GM21526 (cell line): ENCODE measurements around the gene ACSM6.

Experiments used
- ATAC-seq: cut with Tn5 transposase; IDR thresholded peaks from one replicate; pipeline ENCODE4 v1.9.1; 2021; ENCODE audit warnings: moderate library complexity; ENCODE audit not compliant: unreplicated experiment, low FRiP score

The ACSM6 gene

DNA sequence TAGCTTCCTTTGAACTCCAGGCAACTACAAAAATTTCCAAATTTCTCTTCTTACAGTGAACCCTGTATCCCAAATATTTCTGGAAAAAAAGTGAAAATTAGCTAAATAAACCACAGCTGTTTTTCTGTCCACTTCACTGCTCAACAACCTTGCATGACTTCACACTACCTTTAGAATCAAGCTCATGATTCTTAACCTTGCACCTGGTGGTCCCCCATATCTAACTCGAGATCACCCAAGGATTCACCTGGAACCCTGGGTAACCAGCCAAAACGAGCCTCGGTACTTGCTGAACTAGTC lies 49.2 kb downstream of the ACSM6 start:
- no peak for ATAC-seq

- no peak for ATAC-seq
These were observed 50.1 kb downstream of the ACSM6 start for GRCh38 chr10:95244152-95244551.

DNA sequence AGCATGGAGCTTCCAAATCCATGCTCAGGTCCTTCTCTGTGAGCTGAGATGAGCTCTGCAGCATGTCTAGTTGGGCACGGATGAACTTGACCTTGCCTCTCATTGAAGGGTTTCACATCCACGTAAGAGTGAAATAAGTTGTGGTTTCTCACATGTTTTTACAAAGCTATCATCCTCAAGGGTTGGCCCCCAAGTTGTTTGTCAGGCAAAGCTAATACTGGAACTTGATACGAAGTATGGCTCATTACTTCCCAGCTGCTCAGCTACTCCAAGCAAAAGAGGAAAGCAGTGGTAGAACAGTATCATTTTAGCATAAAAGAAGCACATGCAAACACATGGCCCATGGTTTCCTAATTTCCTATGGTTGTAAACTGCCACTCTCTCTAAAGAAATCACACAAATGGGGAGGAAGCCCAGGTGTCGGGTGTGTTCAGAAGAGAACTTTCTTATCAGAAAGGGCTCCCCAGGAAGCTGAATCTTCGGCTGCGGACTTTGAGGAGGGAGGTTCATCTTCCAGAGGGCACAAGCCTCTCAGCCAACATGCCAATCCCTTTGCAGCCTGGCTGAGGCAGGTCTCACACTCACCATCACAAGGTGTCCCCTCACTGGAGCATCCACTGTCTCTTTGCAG lies 51.5 kb downstream of the ACSM6 start:
- ATAC-seq, result peak; percentile 84

GRCh38 chr10:95246582-95247051 lies 52.6 kb downstream of the ACSM6 start:
- peak; percentile 34 for ATAC-seq

DNA sequence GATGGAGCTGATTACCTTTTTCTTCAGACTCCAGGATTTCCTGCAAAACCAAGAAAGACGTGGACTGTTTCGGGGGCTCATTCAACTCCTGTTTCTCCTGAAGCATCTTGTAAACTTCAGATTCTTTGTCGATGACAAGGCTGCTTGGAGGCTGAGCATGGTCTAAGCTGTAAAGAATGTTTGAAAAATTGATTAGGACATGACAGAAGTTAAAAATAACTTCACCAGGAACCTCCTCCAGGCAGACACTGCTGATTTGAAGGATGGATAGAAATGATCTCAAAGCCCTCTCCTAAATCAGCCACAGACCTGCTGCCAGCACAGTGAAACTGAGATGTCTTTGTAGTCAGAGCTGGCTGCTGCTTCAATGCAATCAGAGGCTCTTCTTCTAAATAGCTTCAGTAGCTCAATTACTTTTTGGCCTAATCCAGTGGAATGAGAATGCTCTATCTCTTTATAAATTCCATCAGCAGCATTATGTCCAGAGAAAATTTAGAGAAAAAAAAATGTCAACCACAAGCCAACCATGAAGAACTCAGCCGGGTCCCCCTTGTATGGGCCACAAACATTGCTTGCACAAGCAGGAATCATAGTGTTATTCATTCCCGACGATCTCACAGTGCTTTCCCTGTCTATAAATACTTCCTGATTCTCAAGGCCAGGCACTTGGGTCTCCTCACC lies 53.3 kb downstream of the ACSM6 start:
- no peak for ATAC-seq

DNA sequence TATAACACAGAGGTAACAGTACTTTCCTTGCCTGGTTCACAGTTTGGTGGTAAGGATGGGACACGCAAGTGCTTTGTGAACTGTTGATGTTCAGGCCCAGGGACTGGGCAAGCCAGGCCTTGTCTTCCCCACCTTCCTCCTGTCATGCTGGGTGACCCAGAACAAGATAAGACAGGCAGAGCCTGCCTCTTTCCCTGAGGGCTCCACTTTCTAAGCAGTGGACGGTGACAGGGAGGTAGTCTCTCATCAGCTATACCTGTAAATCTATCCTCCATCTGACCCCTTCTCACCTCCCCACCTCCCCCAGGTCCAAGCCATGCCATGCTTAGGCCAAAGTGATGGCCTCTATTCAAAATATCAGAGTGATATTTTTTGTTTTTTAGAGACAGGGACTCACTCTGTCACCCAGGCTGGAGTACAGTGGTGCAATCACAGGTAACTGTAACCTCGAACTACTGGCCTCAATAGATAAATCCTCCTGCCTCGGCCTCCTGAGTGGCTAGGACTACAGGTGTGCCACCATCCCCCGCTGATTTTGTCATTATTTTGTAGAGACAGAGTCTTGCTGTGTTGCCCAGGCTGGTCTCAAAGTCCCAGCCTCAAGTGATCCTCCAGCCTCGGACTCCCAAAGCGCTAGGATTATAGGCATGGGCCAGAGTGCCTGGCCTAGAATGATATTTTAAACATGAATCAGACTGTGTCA lies 54.0 kb downstream of the ACSM6 start:
- no peak for ATAC-seq

DNA sequence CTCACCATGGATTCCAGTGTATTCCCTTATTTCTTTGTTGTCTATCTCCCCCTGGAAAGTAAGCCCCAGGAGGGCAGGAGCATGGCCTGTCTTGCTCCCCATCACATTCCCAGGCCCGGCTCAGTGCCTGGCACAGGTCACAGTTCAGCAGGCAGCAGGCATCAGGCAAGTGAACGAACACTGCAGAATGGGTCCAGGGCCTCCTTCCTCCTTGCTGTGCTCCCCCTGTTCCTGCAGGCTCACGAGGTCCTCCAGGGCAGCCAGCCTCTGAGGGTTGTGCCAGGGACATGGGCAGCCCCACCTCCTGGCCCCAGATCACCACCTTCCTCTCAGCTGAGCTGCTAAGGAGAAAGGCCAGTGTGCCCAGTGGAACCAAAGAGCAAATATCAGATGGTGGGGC lies 55.0 kb downstream of the ACSM6 start:
- no peak for ATAC-seq

- no peak for ATAC-seq
These were observed 55.4 kb downstream of the ACSM6 start for GRCh38 chr10:95249467-95249866.

- ATAC-seq, result no peak
These were observed 56.8 kb downstream of the ACSM6 start for GRCh38 chr10:95250856-95251255.

DNA sequence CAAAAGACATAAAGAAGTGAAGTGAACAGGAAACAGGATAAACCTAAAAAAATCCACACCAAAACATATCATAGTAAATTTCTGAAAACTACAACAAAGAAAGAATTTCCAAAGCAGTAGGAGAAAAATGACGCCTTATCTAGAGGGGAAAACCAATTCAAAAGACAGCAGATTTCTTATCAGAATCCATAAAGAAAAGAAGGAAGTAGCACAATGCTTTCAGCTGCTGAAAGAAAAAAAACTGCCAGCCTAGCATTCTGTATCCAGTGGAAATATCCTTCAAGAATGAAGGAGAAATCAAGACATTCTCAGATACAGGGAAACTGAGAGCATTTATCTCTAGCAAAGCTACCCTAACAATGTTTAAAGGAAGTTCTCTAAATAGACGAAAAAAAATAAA lies 59.0 kb downstream of the ACSM6 start:
- ATAC-seq, result no peak

- ATAC-seq, result no peak
These were observed 59.6 kb downstream of the ACSM6 start for GRCh38 chr10:95253686-95254085.

- ATAC-seq, result no peak
These were observed 60.6 kb downstream of the ACSM6 start for GRCh38 chr10:95254629-95255028.

- no peak for ATAC-seq
These were observed 62.2 kb downstream of the ACSM6 start for GRCh38 chr10:95256268-95256667.

DNA sequence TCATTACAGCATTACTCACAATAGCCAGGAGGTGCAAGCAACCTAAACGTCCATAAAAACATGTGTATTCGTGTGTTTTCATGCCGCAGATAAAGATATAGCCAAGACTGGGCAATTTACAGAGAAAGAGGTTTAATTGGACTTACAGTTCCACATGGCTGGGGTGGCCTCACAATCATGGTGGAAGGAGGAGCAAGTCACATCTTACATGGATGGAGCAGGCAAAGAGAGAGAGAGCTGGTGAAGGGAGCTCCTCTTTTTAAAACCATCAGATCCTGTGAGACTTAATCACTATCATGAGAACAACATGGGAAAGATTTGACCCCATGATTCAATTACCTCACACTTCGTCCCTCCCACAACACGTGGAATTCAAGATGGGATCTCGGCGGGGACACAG lies 63.8 kb downstream of the ACSM6 start:
- no peak for ATAC-seq

DNA sequence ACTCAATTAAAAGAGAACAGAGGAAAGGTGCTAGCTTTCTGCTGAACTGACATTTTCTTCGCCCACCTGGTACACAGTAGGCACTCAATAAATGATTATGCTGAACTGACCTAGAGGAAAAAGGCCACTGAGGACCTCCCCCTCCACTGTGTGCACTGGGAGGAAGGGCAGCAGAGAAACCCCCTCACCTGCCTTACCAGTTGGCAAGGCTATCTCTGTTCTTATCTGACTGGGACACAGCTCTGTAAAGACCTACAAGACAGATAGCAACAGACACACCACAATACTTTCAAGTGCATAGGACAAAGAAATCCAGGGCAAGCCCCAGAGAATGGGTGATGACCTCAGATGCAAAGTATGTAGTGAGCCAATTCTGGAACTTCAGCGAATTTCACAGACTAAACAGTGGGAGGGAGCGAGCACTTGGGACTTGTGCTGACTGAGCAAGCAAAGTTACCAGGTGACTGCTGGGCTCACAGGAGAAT lies 66.4 kb downstream of the ACSM6 start:
- no peak for ATAC-seq

DNA sequence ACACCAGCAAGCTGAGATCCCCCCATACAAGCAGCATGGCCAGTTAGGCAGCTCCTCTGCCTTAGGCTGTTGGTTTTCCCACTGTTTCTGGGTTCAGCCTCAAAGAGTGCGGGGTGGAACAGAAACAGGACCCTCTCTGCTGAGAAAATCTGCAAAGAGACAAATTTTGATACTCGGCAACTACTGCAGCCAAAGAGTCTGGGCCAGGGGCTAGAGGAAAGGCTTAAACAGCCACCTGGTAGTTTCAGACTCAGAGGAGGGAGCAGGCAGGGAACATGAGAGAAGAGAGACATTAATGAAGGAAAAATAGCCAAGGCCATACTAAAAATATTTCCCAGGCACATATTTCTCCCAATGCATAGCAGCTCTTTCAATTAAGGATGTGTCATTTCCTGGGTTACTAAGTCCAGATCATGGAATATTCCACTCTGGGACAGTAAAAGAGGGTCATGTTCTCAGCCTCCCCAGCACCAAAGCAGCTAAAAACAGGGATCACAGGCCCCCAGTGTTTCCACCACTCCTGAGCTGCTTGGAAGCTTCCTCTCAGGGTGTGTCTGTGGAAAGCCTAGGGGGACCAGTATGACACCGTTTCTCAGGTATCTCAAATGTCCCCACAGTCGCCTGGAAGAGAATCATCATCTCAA lies 67.0 kb downstream of the ACSM6 start:
- ATAC-seq, result no peak

DNA sequence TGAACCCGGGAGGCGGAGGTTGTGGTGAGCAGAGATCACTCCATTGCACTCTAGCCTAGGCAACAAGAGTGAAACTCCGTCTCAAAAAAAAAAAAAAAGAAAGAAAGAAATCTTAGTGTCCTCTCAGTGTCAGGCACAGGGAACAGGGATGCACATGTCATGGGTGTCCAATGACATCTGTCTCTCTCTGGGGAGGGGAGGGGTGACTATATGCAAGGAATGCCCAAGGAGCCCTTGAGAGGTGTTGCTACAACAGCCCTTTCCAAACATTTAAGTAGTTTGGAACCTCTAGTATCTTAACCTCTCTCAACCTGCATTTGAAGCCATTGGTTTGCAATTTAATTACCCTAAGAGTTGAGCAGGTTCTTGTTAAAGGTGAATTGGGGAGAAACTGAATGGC lies 67.9 kb downstream of the ACSM6 start:
- no peak for ATAC-seq

DNA sequence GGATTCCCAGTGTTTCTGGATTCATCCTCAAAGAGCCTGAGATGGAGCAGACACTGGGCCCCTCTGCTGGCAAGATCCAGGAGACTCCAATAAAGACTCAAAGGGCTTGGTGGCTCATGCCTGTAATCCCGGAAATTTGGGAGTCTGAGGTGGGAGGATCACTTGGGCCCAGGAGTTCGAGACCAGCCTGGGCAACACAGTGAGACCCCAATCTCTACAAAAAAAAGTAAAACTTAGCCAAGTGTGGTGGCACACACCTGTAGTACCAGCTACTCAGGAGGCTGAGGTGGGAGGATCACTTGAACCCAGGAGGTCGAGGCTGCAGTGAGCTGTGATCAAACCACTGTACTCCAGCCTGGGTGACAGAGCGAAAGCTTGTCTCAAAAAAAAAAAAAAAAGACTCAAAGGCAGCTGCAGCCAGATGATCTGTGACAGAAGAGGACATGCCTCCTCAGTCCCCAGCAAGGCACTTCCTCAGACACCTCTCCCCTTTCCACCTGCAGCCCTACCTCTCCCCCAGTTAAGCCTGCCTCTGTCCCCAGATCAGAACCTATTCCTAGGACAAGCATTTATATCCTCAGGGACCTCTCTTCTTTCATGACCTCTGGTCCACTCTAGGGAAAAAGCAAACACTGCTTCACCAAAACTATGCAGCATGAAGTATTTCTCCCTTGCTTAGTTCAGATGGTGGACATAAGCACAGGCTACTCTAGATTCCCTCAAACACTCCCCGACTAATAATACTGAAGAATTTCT lies 68.9 kb downstream of the ACSM6 start:
- no peak for ATAC-seq

GRCh38 chr10:95263864-95264226 lies 69.8 kb downstream of the ACSM6 start:
- no peak for ATAC-seq

- no peak for ATAC-seq
These were observed 70.4 kb downstream of the ACSM6 start for GRCh38 chr10:95264227-95265051.
